Right lobe of liver (tissue), 4 donors: ENCODE results near the gene ITGB1BP1.

Source experiments
- CTCF ChIP-seq, 4 donors: fragments of 200-600 bp in 3 of 4; fragments of 450-650 bp in 1 of 4; IDR thresholded peaks; one replicate each; pipeline versions ENCODE4 v1.5.1 to v1.8.0; 2016 to 2022; ENCODE audit warnings: antibody characterized with exemption in 4 of 4, mild to moderate bottlenecking in 2 of 4
- POLR2A ChIP-seq: fragments of 450-650 bp; IDR thresholded peaks from one replicate; pipeline ENCODE4 v1.6.1; 2017; ENCODE audit warnings: antibody characterized with exemption, mild to moderate bottlenecking
- donor health status: DM: no; HTN: no; CAD: no.
- donor health status: DM: no; HTN: no; CAD: no.
- donor health status: DM: no; HTN: yes; CAD: no.

GRCh38 chr2:9423100-9423921 is at the start of gene ITGB1BP1, which contains the start of gene CPSF3:
- TF ChIP-seq CTCF (IDR thresholded peaks at IDR 0.05) (no peak), POLR2A (peak; percentile 56)
